DOHH2 (cell line): ENCODE measurements around the gene S1PR2.
A peak's percentile ranks its signal among the peaks of the same experiment; 100 is the strongest.

Source experiments
- H3F3A ChIP-seq: fragments of 200-600 bp; sonication (generic), shearing (Covaris generic); 2 replicates; pipeline ENCODE4 v1.6.0; 2016; ENCODE audit warnings: antibody characterized with exemption, mild to moderate bottlenecking; ENCODE audit not compliant: control insufficient read depth, insufficient read depth
- H3K27ac ChIP-seq: fragments of 200-600 bp; sonication (generic); 2 replicates; pipeline ENCODE4 v1.5.1; 2014; ENCODE audit warnings: low read depth, mild to moderate bottlenecking, low read length, moderate library complexity
- H3K27me3 ChIP-seq: fragments of 200-600 bp; sonication (generic); 2 replicates; pipeline ENCODE4 v1.6.1; 2014; ENCODE audit warnings: mild to moderate bottlenecking, low read length, mixed read lengths; ENCODE audit not compliant: control insufficient read depth
- H3K36me3 ChIP-seq: fragments of 200-600 bp; sonication (generic); 2 replicates; pipeline ENCODE4 v1.6.1; 2014; ENCODE audit warnings: mild to moderate bottlenecking, low read length, moderate library complexity, mixed read lengths; ENCODE audit not compliant: control insufficient read depth
- H3K4me1 ChIP-seq: fragments of 200-600 bp; sonication (generic); 2 replicates; pipeline ENCODE4 v1.6.1; 2014; ENCODE audit warnings: mild to moderate bottlenecking, low read length, mixed read lengths; ENCODE audit not compliant: control insufficient read depth
- H3K4me2 ChIP-seq: fragments of 200-600 bp; sonication (generic); 2 replicates; pipeline ENCODE4 v1.6.0; 2014; ENCODE audit warnings: mild to moderate bottlenecking, low read length, moderate library complexity
- H3K4me3 ChIP-seq: fragments of 200-600 bp; sonication (generic); 2 replicates; pipeline ENCODE4 v1.5.1; 2014; ENCODE audit warnings: mild to moderate bottlenecking, low read length, mixed read lengths
- H3K79me2 ChIP-seq: fragments of 200-600 bp; sonication (generic); 2 replicates; pipeline ENCODE4 v1.6.1; 2014; ENCODE audit warnings: mild to moderate bottlenecking, low read length, mixed read lengths; ENCODE audit not compliant: control insufficient read depth
- H3K9me2 ChIP-seq: fragments of 200-600 bp; sonication (generic); replicated peaks from 2 replicates; pipeline ENCODE4 v1.6.1; 2014; ENCODE audit warnings: mild to moderate bottlenecking, low read length, mixed read lengths; ENCODE audit not compliant: control insufficient read depth
- H3K9me3 ChIP-seq: fragments of 200-600 bp; sonication (generic); 2 replicates; pipeline ENCODE4 v1.6.1; 2014; ENCODE audit warnings: antibody characterized with exemption, low read length, mixed read lengths; ENCODE audit not compliant: control insufficient read depth, insufficient read depth
- H4K20me1 ChIP-seq: fragments of 200-600 bp; sonication (generic); 2 replicates; pipeline ENCODE4 v1.6.0; 2014; ENCODE audit warnings: low read depth, mild to moderate bottlenecking, antibody characterized with exemption, low read length, moderate library complexity; ENCODE audit not compliant: control insufficient read depth, insufficient read depth
- CTCF ChIP-seq: fragments of 200-600 bp; sonication (generic); IDR thresholded peaks from one replicate; pipeline ENCODE4 v1.5.1; 2014; ENCODE audit warnings: antibody characterized with exemption, mild to moderate bottlenecking, low read depth, low read length; ENCODE audit not compliant: poor library complexity, severe bottlenecking
- EZH2phosphoT487 ChIP-seq: fragments of 200-600 bp; sonication (generic); IDR thresholded peaks from 2 replicates; pipeline ENCODE4 v1.6.1; 2017; ENCODE audit warnings: borderline replicate concordance, mild to moderate bottlenecking, antibody characterized with exemption, low read length, moderate library complexity, mixed read lengths

The S1PR2 gene

DNA sequence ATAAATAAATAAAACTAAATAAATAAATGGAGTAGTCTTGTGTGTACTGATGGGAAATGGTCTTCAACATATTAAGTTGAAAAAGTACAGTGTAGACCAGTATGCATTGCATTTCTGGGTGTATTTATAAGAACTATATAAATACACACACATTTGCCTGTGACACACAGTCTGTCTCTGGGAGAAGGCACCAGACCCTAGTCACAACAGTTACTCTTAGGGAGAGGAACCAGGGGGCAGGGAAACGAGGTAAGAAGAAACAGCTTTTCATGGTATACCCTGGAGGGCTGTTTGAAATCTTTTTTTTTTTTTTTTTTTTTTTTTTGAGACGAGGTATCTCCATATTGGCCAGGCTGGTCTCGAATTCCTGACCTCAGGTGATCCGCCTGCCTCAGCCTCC, 2.8 kb upstream of the S1PR2 start:
- TF ChIP-seq EZH2phosphoT487 (no peak), CTCF (no peak)
- no peaks in the 10 kb centered on the region for H3K9me3 ChIP-seq
- peak overlapping the region; percentile 85 for H3K4me2 ChIP-seq
- no peaks in the 10 kb centered on the region for H4K20me1 ChIP-seq
- peaks cover 39% of the 10 kb centered on the region for H3K36me3 ChIP-seq
- H3F3A ChIP-seq = peaks cover 65% of the 10 kb centered on the region
- peaks cover 57% of the 10 kb centered on the region for H3K79me2 ChIP-seq
- peak overlapping the region; percentile 100 for H3K27ac ChIP-seq
- peaks cover 77% of the 10 kb centered on the region for H3K4me1 ChIP-seq
- H3K4me3 ChIP-seq = peak overlapping the region; percentile 55
- H3K9me2 ChIP-seq = no peaks in the 10 kb centered on the region
- no peaks in the 10 kb centered on the region for H3K27me3 ChIP-seq

GRCh38 chr19:10231612-10232228, 589 bp upstream of the S1PR2 start:
- H4K20me1 ChIP-seq = peaks cover 10% of the 10 kb centered on the region
- no peaks in the 10 kb centered on the region for H3K9me2 ChIP-seq
- peaks cover 77% of the 10 kb centered on the region for H3K4me1 ChIP-seq
- no peaks in the 10 kb centered on the region for H3K27me3 ChIP-seq
- H3K36me3 ChIP-seq = peaks cover 46% of the 10 kb centered on the region
- peak overlapping the region; percentile 100 for H3K27ac ChIP-seq
- peaks cover 72% of the 10 kb centered on the region for H3K79me2 ChIP-seq
- H3F3A ChIP-seq = peaks cover 60% of the 10 kb centered on the region
- H3K4me2 ChIP-seq = peak overlapping the region; percentile 85
- peak overlapping the region; percentile 86 for H3K4me3 ChIP-seq
- no peaks in the 10 kb centered on the region for H3K9me3 ChIP-seq
- TF ChIP-seq CTCF (no peak), EZH2phosphoT487 (no peak)

DNA sequence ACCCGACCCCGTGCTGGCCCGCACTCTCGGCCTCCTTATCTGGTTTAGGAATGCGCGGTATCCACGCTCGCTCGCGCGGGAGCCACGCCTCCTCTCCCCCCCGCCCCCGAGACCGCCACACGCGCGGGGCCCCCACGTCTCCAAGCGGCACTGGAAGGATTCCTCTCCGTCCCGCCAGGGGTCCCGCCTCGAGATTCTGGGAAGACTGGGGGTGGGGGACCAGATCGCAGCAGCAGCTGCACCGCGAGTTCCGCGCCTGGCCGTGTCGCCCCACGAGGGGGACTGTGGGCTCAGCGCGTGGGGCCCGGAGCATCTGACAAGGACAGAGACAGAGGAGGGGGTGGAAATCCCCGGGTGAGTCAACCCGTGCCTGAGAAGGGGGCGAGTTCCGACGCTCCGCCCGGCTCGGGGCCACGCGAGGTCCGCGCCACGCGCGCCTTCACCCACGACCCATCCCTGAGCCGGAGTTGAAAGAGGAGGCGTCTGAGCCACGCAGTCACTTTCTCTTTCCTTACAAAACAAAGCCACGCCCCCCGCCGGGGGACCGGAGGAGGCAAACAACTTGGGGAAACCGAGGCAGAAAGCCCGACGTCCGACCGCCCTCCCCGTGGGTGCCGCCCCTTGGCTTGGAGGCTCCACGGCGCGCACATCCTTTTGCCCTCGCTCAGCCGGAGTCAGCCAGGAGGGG, 814 bp downstream of the S1PR2 start:
- Histone ChIP-seq H3K27ac (peak overlapping the region; percentile 100), H3K79me2 (peaks cover 86% of the 10 kb centered on the region)
- TF ChIP-seq EZH2phosphoT487 (no peak), CTCF (peak; percentile 4)

More for the DNA sequence above, 814 bp downstream of the S1PR2 start:
- H3K4me2 ChIP-seq = peak overlapping the region; percentile 85
- H3K27me3 ChIP-seq = no peaks in the 10 kb centered on the region
- peak overlapping the region; percentile 86 for H3K4me3 ChIP-seq
- peaks cover 64% of the 10 kb centered on the region for H3F3A ChIP-seq
- H3K9me3 ChIP-seq = no peaks in the 10 kb centered on the region
- peaks cover 78% of the 10 kb centered on the region for H3K4me1 ChIP-seq
- peaks cover 60% of the 10 kb centered on the region for H3K36me3 ChIP-seq
- peaks cover 20% of the 10 kb centered on the region for H4K20me1 ChIP-seq
- H3K9me2 ChIP-seq = no peaks in the 10 kb centered on the region
